ENCODE measurements around the gene SS18L1. TPM values are rescaled to one million over a fixed set of nuclear protein-coding genes. Genes with fewer than 3 reads are reported as not detected.

Gene SS18L1
- total RNA-seq, 1 donor from 2014 or later, result 8.7 TPM

DNA sequence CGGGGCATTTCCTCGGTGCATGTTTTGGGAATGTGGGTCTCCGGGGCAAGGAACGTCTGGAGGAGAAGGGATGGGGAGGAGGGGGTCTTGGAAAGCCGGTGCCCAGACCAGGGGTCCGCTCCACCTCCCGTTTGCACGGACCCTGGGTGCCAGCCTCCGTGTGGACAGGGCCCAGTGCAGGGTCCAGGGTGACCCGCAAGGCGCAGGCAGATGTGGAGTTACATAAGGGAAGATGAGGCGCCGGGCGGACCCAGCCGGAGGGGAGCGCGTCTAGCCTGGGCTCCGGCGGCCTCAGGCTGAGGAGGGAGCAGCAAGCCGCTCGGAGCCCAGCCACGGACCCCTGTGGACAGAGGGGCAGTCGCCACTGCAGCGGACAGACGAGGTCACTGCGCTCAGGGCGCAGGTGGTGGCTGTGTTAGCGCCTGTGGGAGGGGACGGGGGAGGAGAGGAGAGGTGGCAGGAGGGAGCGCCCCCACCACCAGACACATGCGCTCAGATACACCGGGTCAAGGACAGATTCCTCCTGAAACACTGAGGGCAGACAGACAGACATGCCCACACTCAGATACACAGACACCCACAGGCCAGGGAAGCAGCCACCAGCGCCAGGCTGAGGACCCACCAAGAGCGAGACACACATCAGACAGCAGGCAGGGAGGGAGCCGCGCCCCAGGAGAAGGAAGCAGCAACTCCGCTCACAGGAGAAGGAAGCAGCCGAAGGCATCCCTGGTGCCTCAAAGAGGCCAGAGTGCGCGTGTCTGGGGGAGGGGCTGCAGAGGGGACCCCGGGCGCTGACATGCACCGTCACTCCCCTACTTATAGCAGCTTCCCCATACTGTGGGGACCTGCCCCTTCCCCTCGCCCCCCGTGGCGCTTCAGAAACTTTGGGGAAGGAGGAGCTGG is 77.3 kb downstream of the SS18L1 start:
- H3K4me3 ChIP-seq (ENCODE audit: low read depth, low read length), result no peak overlapping the region
- no peak for DNase-seq (ENCODE audit: low read depth)
- no peak for TF ChIP-seq CTCF (IDR thresholded peaks at IDR 0.05; ENCODE audit: insufficient read depth, low read length, severe bottlenecking)
- H3K36me3 ChIP-seq (ENCODE audit: control insufficient read depth, insufficient read depth, low read length), result no peaks in the 10 kb centered on the region
- no peak for FAIRE-seq
- peaks cover 35% of the 10 kb centered on the region for H3K27me3 ChIP-seq (ENCODE audit: control insufficient read depth, insufficient read depth, low read length)

GRCh38 chr20:62222266-62222850 is 78.8 kb downstream of the SS18L1 start:
- DNase-seq (ENCODE audit: low read depth) (no peak), FAIRE-seq (no peak)
- Histone ChIP-seq H3K4me3 (ENCODE audit: low read depth, low read length) (no peak overlapping the region), H3K27me3 (ENCODE audit: control insufficient read depth, insufficient read depth, low read length) (peaks cover 32% of the 10 kb centered on the region), H3K36me3 (ENCODE audit: control insufficient read depth, insufficient read depth, low read length) (no peaks in the 10 kb centered on the region)
- TF ChIP-seq CTCF (IDR thresholded peaks at IDR 0.05; ENCODE audit: insufficient read depth, low read length, severe bottlenecking), result no peak

DNA sequence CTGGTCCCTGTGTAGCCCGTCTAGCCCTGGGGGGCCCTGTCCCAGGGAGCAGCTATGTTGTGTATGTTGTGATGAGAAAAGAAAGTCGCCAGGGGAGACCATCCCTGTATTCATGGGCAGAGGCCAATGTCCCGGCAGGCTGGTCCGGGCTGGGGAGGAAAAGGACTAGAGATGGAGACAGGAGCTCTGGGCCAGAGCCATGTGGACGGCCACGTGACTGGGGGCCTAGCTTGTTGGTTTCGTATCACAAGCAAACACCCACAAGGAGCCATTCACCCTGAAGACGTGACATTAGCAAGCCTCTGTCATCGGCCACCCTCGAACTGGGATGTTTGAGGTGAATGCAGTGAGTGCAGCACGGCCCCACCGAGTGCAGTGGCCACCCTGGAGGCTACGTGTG is 79.4 kb downstream of the SS18L1 start:
- no peak for TF ChIP-seq CTCF (IDR thresholded peaks at IDR 0.05; ENCODE audit: insufficient read depth, low read length, severe bottlenecking)
- Histone ChIP-seq H3K4me3 (ENCODE audit: low read depth, low read length) (no peak overlapping the region), H3K27me3 (ENCODE audit: control insufficient read depth, insufficient read depth, low read length) (peaks cover 27% of the 10 kb centered on the region), H3K36me3 (ENCODE audit: control insufficient read depth, insufficient read depth, low read length) (no peaks in the 10 kb centered on the region)
- no peak for DNase-seq (ENCODE audit: low read depth)
- FAIRE-seq, result no peak

DNA sequence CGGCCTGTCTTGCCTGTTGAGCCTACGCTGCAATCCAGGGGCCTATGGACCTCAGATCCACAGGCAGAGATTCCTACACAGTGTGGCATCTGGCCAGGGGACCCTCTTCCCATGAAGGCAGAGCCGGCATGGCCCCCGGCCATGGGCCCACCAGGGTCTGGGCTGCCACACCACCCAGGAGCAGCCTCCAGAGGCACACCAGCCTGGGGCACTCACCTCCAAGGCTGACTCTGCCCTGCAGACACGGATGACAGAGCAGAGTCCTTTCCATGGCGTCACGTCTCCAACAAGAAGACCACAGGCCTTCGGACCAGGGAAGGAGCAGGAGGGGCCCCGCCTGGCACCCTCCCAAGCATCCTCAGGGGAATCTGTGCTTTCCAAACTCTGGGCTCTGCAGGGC is 80.0 kb downstream of the SS18L1 start:
- no peak overlapping the region for H3K4me3 ChIP-seq (ENCODE audit: low read depth, low read length)
- H3K36me3 ChIP-seq (ENCODE audit: control insufficient read depth, insufficient read depth, low read length), result no peaks in the 10 kb centered on the region
- FAIRE-seq (no peak), DNase-seq (ENCODE audit: low read depth) (no peak)
- TF ChIP-seq CTCF (IDR thresholded peaks at IDR 0.05; ENCODE audit: insufficient read depth, low read length, severe bottlenecking), result no peak
- peaks cover 25% of the 10 kb centered on the region for H3K27me3 ChIP-seq (ENCODE audit: control insufficient read depth, insufficient read depth, low read length)

DNA sequence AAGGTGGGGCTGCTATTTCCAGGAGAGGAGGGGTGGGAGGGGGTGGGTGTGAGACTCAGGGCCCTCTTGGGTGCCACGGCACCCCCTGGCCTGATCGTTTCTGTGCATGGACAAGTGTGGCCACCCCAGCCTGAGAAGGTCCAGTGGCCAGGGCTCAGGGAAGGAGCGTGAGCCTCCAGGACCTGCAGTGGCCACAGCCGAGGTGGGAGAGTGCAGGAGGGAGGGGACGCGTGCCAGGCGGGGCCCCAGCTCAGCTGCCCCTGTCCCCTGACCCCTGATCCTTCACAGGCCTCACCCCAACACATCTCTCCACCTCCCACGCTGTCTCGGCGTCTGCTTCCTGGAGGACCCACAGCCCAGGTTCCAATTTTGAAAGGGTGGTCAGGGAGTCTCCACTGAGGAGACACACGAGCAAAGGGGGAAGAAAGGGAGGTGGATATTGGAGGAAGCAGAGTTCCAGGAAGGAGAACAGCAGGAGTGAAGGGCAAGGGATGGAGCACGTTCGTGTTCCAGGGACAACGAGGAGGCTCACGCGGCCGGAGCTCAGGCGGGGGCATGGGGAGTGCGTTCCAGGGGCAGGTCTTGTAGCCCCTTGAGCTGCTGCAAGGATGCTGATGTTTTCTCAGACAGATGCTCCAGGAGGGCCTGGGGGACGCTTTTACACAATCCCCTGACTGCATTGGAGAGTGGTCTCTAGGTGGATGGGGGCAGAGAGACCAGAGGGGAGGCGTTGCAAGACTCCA is 80.7 kb downstream of the SS18L1 start:
- no peak for TF ChIP-seq CTCF (IDR thresholded peaks at IDR 0.05; ENCODE audit: insufficient read depth, low read length, severe bottlenecking)
- H3K27me3 ChIP-seq (ENCODE audit: control insufficient read depth, insufficient read depth, low read length), result peaks cover 21% of the 10 kb centered on the region
- no peak for FAIRE-seq

More for the DNA sequence above, 80.7 kb downstream of the SS18L1 start:
- Histone ChIP-seq H3K4me3 (ENCODE audit: low read depth, low read length) (no peak overlapping the region), H3K36me3 (ENCODE audit: control insufficient read depth, insufficient read depth, low read length) (no peaks in the 10 kb centered on the region)
- no peak for DNase-seq (ENCODE audit: low read depth)

Data from bronchial epithelial cell (primary cell).